GM12878 (cell line): Measurements from ENCODE around the gene DGKI.

Source experiments
- BMI1 ChIP-seq: fragments of 450-650 bp; IDR thresholded peaks from 2 replicates; pipeline ENCODE4 v1.6.1; 2016; ENCODE audit warnings: mild to moderate bottlenecking, moderate library complexity, borderline replicate concordance
- EZH2 ChIP-seq: IDR thresholded peaks from 2 replicates; pipeline ENCODE4 v1.6.1; 2012; ENCODE audit warnings: low read depth, mild to moderate bottlenecking, control low read depth, inconsistent platforms, low read length, borderline replicate concordance; ENCODE audit not compliant: control insufficient read depth
- FOXM1 ChIP-seq: IDR thresholded peaks from 2 replicates; pipeline ENCODE4 v1.6.1; 2012; ENCODE audit warnings: low read depth, mild to moderate bottlenecking, inconsistent platforms, low read length, moderate library complexity
- RB1 ChIP-seq: fragments of 450-650 bp; formaldehyde crosslinking; IDR thresholded peaks from 2 replicates; pipeline ENCODE4 v1.6.1; 2017; ENCODE audit warnings: mild to moderate bottlenecking, borderline replicate concordance
- SIX5 ChIP-seq: IDR thresholded peaks from 2 replicates; pipeline ENCODE4 v1.6.1; 2011; ENCODE audit warnings: mild to moderate bottlenecking, low read depth, low read length, moderate library complexity; ENCODE audit not compliant: severe bottlenecking
- TCF7 ChIP-seq: IDR thresholded peaks from 2 replicates; pipeline ENCODE4 v1.6.1; 2014; ENCODE audit warnings: antibody characterized with exemption, borderline replicate concordance
- TF ChIP-seq, protein P1 (sequence below): IDR thresholded peaks from 2 replicates; pipeline ENCODE4 v1.6.1; 2011; ENCODE audit warnings: mild to moderate bottlenecking, low read depth, low read length, moderate library complexity; ENCODE audit not compliant: insufficient replicate concordance
- TF ChIP-seq, protein P2 (sequence below), 3 experiments: IDR thresholded peaks in 2 of 3; conservative IDR thresholded peaks in 1 of 3; 2 replicates each; pipeline ENCODE4 v1.5.1; 2011; ENCODE audit warnings: low read depth in 3 of 3, low read length in 3 of 3, mild to moderate bottlenecking in 3 of 3, control low read depth in 2 of 3, moderate library complexity in 2 of 3, inconsistent platforms in 1 of 3, mixed read lengths in 1 of 3; ENCODE audit not compliant: control insufficient read depth in 2 of 3, insufficient read depth in 1 of 3; ENCODE audit errors: extremely low read depth in 1 of 3
- TF ChIP-seq, protein P3 (sequence below): IDR thresholded peaks from 2 replicates; pipeline ENCODE4 v1.6.1; 2012; ENCODE audit warnings: low read depth, low read length, improper control_type of control experiment
- TF ChIP-seq, protein P4 (sequence below): fragments of 450-650 bp; formaldehyde crosslinking; IDR thresholded peaks from 2 replicates; pipeline ENCODE4 v1.4.0; 2020; ENCODE audit warnings: mild to moderate bottlenecking, moderate library complexity

DNA sequence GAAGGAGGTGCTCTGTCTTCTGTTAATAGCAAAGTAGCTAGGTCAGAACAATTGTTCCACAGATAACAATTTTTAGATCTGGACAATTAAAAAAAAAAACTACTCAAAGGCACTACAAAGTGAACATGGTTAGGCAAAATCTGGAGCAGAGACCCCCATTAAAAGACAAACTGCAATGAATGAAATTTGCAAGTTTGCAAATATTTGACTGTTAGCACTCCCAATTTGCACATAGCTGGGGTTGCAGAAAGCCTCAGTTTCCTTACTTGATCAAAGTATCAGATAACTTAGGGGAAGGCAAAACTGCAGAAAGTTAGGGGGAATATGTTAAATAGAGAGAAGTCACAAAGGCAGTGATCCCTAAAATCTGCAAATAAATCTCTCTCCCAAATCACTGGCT is 68.3 kb downstream of the DGKI start:
- TF ChIP-seq FOXM1: no peak
- TF ChIP-seq EZH2: no peak
- TF ChIP-seq, protein P1, sequence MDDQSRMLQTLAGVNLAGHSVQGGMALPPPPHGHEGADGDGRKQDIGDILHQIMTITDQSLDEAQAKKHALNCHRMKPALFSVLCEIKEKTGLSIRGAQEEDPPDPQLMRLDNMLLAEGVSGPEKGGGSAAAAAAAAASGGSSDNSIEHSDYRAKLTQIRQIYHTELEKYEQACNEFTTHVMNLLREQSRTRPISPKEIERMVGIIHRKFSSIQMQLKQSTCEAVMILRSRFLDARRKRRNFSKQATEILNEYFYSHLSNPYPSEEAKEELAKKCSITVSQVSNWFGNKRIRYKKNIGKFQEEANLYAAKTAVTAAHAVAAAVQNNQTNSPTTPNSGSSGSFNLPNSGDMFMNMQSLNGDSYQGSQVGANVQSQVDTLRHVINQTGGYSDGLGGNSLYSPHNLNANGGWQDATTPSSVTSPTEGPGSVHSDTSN: no peak
- TF ChIP-seq SIX5: no peak
- TF ChIP-seq BMI1: no peak
- no peak for TF ChIP-seq TCF7
- TF ChIP-seq RB1: no peak
- TF ChIP-seq, protein P2, sequence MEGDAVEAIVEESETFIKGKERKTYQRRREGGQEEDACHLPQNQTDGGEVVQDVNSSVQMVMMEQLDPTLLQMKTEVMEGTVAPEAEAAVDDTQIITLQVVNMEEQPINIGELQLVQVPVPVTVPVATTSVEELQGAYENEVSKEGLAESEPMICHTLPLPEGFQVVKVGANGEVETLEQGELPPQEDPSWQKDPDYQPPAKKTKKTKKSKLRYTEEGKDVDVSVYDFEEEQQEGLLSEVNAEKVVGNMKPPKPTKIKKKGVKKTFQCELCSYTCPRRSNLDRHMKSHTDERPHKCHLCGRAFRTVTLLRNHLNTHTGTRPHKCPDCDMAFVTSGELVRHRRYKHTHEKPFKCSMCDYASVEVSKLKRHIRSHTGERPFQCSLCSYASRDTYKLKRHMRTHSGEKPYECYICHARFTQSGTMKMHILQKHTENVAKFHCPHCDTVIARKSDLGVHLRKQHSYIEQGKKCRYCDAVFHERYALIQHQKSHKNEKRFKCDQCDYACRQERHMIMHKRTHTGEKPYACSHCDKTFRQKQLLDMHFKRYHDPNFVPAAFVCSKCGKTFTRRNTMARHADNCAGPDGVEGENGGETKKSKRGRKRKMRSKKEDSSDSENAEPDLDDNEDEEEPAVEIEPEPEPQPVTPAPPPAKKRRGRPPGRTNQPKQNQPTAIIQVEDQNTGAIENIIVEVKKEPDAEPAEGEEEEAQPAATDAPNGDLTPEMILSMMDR (IDR thresholded peaks at IDR 0.05 in 2 of 3, conservative IDR thresholded peaks at IDR 0.05 in 1 of 3; ENCODE audit: control insufficient read depth in 2 of 3, extremely low read depth in 1 of 3, insufficient read depth in 1 of 3, low read depth in 3 of 3, low read length in 3 of 3): no peak
- TF ChIP-seq, protein P3, sequence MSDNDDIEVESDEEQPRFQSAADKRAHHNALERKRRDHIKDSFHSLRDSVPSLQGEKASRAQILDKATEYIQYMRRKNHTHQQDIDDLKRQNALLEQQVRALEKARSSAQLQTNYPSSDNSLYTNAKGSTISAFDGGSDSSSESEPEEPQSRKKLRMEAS: no peak
- TF ChIP-seq, protein P4, sequence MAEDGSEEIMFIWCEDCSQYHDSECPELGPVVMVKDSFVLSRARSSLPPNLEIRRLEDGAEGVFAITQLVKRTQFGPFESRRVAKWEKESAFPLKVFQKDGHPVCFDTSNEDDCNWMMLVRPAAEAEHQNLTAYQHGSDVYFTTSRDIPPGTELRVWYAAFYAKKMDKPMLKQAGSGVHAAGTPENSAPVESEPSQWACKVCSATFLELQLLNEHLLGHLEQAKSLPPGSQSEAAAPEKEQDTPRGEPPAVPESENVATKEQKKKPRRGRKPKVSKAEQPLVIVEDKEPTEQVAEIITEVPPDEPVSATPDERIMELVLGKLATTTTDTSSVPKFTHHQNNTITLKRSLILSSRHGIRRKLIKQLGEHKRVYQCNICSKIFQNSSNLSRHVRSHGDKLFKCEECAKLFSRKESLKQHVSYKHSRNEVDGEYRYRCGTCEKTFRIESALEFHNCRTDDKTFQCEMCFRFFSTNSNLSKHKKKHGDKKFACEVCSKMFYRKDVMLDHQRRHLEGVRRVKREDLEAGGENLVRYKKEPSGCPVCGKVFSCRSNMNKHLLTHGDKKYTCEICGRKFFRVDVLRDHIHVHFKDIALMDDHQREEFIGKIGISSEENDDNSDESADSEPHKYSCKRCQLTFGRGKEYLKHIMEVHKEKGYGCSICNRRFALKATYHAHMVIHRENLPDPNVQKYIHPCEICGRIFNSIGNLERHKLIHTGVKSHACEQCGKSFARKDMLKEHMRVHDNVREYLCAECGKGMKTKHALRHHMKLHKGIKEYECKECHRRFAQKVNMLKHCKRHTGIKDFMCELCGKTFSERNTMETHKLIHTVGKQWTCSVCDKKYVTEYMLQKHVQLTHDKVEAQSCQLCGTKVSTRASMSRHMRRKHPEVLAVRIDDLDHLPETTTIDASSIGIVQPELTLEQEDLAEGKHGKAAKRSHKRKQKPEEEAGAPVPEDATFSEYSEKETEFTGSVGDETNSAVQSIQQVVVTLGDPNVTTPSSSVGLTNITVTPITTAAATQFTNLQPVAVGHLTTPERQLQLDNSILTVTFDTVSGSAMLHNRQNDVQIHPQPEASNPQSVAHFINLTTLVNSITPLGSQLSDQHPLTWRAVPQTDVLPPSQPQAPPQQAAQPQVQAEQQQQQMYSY (CRISPR knock-in tag): no peak
